ENCODE measurements around the gene VCL.

VCL gene

GRCh38 chr10:74072503-74072902, 74.6 kb downstream of the VCL start:
- TF ChIP-seq CTCF (IDR thresholded peaks at IDR 0.05; ENCODE audit: low read depth, low read length): no peak
- H3K4me3 ChIP-seq (replicated peaks in 1 of 2; ENCODE audit: low read depth in 2 of 2, low read length in 2 of 2): no peak overlapping the region
- peak in 1 of 2 donors; percentile 71 for DNase-seq (ENCODE audit: low read depth in 2 of 2)

- no peak for TF ChIP-seq CTCF (IDR thresholded peaks at IDR 0.05; ENCODE audit: low read depth, low read length)
- no peak for DNase-seq (ENCODE audit: low read depth in 2 of 2)
- no peak overlapping the region for H3K4me3 ChIP-seq (replicated peaks in 1 of 2; ENCODE audit: low read depth in 2 of 2, low read length in 2 of 2)
Measured at GRCh38 chr10:74075906-74076305, 78.0 kb downstream of the VCL start.

- no peak for TF ChIP-seq CTCF (IDR thresholded peaks at IDR 0.05; ENCODE audit: low read depth, low read length)
- no peak for DNase-seq (ENCODE audit: low read depth in 2 of 2)
- H3K4me3 ChIP-seq (replicated peaks in 1 of 2; ENCODE audit: low read depth in 2 of 2, low read length in 2 of 2): no peak overlapping the region
Measured at GRCh38 chr10:74076961-74077360, 79.0 kb downstream of the VCL start.

GRCh38 chr10:74077416-74077815, 79.5 kb downstream of the VCL start:
- peak in 1 of 2 donors; percentile 15 for DNase-seq (ENCODE audit: low read depth in 2 of 2)
- TF ChIP-seq CTCF (IDR thresholded peaks at IDR 0.05; ENCODE audit: low read depth, low read length): no peak
- no peak overlapping the region for H3K4me3 ChIP-seq (replicated peaks in 1 of 2; ENCODE audit: low read depth in 2 of 2, low read length in 2 of 2)

GRCh38 chr10:74078037-74078436, 80.1 kb downstream of the VCL start:
- peak in 1 of 2 donors; percentile 61 for DNase-seq (ENCODE audit: low read depth in 2 of 2)
- H3K4me3 ChIP-seq (replicated peaks in 1 of 2; ENCODE audit: low read depth in 2 of 2, low read length in 2 of 2): no peak overlapping the region
- no peak for TF ChIP-seq CTCF (IDR thresholded peaks at IDR 0.05; ENCODE audit: low read depth, low read length)

- no peak overlapping the region for H3K4me3 ChIP-seq (replicated peaks in 1 of 2; ENCODE audit: low read depth in 2 of 2, low read length in 2 of 2)
- TF ChIP-seq CTCF (IDR thresholded peaks at IDR 0.05; ENCODE audit: low read depth, low read length): no peak
- peak; percentile 39 to 54 for DNase-seq (ENCODE audit: low read depth in 2 of 2)
Measured at GRCh38 chr10:74079028-74079935, 81.4 kb downstream of the VCL start.

Data from cardiac fibroblast (primary cell).